ENCODE measurements around the gene NALF2.

NALF2 gene

DNA sequence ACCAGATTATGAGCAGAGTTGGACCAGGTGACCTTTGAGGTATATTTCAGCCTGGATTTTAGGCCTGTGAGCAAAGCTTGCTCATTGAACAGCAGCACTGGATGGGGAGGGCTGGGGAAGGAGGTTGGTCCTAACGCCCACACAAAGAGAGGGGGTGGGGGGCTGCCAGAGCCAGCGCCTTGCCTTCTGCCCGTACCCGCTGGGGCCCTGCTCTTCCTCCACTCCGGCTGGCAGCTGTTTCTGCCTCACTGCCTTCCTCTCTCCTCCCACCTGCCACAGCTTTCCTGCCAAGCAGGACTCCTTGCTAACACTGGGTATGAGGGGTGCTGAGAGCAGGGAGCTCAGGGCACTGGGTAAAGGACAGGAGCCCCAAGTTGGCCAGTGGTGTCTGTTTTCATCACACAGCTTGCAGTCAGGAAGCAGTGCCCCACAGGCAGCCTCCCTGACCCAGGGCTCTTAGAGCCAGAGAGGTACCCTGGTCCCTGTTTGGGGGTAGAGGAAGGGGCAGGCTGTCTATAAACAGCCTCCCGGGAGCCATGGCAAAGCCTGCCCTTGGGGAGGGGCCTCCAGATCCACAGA, 6.1 kb downstream of the NALF2 start:
- TF ChIP-seq, protein P1, sequence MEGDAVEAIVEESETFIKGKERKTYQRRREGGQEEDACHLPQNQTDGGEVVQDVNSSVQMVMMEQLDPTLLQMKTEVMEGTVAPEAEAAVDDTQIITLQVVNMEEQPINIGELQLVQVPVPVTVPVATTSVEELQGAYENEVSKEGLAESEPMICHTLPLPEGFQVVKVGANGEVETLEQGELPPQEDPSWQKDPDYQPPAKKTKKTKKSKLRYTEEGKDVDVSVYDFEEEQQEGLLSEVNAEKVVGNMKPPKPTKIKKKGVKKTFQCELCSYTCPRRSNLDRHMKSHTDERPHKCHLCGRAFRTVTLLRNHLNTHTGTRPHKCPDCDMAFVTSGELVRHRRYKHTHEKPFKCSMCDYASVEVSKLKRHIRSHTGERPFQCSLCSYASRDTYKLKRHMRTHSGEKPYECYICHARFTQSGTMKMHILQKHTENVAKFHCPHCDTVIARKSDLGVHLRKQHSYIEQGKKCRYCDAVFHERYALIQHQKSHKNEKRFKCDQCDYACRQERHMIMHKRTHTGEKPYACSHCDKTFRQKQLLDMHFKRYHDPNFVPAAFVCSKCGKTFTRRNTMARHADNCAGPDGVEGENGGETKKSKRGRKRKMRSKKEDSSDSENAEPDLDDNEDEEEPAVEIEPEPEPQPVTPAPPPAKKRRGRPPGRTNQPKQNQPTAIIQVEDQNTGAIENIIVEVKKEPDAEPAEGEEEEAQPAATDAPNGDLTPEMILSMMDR (IDR thresholded peaks at IDR 0.05), result no peak
- Histone ChIP-seq H3K4me1 (ENCODE audit: control insufficient read depth in 1 of 2, insufficient read depth in 1 of 2, low read depth in 1 of 2, low read length in 1 of 2) (no peaks in the 10 kb centered on the region), H3K4me3 (ENCODE audit: low read depth in 1 of 2, low read length in 1 of 2) (no peak overlapping the region), H3K9me3 (no peaks in the 10 kb centered on the region), H3K27ac (no peak overlapping the region), H3K36me3 (no peaks in the 10 kb centered on the region), H3K27me3 (peaks cover 30% of the 10 kb centered on the region)

DNA sequence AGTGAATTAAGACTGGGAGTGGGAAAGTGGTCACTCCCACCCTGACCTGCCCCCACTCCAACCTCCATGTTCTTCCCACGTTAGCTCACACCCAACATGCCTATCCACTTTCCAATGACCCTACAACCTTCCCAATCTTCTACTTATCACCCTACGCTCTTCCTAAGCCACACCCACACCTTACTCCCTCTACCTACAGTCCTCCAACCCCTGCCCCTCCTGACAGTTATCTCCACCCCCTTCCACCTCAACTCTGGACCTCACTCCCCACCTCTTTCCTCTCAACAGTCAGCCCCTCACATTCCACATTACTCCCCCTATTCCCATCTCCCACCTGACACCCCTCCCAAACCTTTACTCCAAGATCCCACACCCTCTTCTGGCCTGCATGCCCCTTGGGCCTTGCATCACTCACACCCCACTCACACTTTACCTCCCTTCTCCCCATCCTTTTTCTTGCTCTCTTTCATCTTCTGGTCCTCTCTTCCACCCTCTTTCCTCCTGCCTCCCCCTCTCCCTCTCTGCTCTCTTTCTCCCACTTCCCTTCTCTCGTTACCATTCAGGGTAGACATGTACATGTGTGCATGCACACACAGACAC, 6.9 kb downstream of the NALF2 start:
- Histone ChIP-seq H3K4me1 (ENCODE audit: control insufficient read depth in 1 of 2, insufficient read depth in 1 of 2, low read depth in 1 of 2, low read length in 1 of 2) (no peaks in the 10 kb centered on the region), H3K9me3 (no peaks in the 10 kb centered on the region), H3K4me3 (ENCODE audit: low read depth in 1 of 2, low read length in 1 of 2) (no peak overlapping the region), H3K36me3 (no peaks in the 10 kb centered on the region), H3K27ac (no peak overlapping the region), H3K27me3 (peaks cover 22% of the 10 kb centered on the region)
- TF ChIP-seq, protein P1 (IDR thresholded peaks at IDR 0.05), result no peak

DNA sequence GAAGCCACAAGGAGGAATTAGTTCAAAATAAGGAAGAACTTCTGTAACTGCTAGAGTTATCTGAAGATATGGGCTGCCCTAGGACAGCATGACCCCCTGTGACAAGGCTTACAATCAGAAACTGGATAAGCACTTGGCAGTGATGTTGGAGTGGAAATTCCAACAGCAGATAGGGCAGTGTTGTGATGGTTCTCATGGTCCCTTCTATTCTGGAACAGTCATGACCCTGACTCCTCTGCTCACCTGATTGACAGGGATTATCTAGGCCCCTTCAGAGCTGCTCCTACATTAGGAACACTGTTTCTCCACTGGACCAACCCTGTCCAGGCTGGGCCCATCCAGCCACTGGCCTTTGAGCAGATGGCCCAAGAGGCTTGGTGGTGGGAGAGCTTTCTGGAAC, 17.9 kb downstream of the NALF2 start:
- TF ChIP-seq, protein P1 (IDR thresholded peaks at IDR 0.05), result no peak
- Histone ChIP-seq H3K27me3 (no peaks in the 10 kb centered on the region), H3K4me3 (ENCODE audit: low read depth in 1 of 2, low read length in 1 of 2) (no peak overlapping the region), H3K27ac (no peak overlapping the region), H3K36me3 (no peaks in the 10 kb centered on the region), H3K9me3 (no peaks in the 10 kb centered on the region), H3K4me1 (ENCODE audit: control insufficient read depth in 1 of 2, insufficient read depth in 1 of 2, low read depth in 1 of 2, low read length in 1 of 2) (no peaks in the 10 kb centered on the region)

DNA sequence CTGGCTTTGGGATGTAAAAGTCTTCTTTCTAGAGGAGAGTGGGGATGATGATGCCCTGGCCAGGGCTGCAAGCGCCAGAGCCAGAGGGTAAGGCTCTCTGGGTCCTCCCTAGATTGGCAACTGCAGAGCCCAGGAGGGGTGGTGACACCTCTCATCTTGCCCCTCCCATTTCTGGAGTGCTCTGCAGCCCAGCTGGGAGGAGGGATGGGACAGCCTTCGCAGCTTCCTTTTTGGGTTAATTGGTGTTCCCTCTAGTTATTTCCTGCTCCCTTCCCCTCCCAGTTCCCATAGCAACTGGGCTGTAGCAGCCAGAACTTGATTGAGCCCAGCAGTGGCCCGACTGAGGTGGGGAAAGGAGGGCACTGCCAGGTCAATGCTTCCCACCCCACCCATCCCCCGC, 19.2 kb downstream of the NALF2 start:
- Histone ChIP-seq H3K36me3 (no peaks in the 10 kb centered on the region), H3K4me3 (ENCODE audit: low read depth in 1 of 2, low read length in 1 of 2) (no peak overlapping the region), H3K27ac (no peak overlapping the region), H3K27me3 (no peaks in the 10 kb centered on the region), H3K4me1 (ENCODE audit: control insufficient read depth in 1 of 2, insufficient read depth in 1 of 2, low read depth in 1 of 2, low read length in 1 of 2) (no peaks in the 10 kb centered on the region), H3K9me3 (no peaks in the 10 kb centered on the region)
- TF ChIP-seq, protein P1 (IDR thresholded peaks at IDR 0.05), result no peak

GRCh38 chrX:69524781-69525363, 20.7 kb downstream of the NALF2 start:
- H3K27ac ChIP-seq, result no peak overlapping the region
- H3K4me3 ChIP-seq (ENCODE audit: low read depth in 1 of 2, low read length in 1 of 2), result no peak overlapping the region
- no peaks in the 10 kb centered on the region for H3K9me3 ChIP-seq
- TF ChIP-seq, protein P1 (IDR thresholded peaks at IDR 0.05), result no peak
- H3K4me1 ChIP-seq (ENCODE audit: control insufficient read depth in 1 of 2, insufficient read depth in 1 of 2, low read depth in 1 of 2, low read length in 1 of 2), result no peaks in the 10 kb centered on the region
- H3K36me3 ChIP-seq, result no peaks in the 10 kb centered on the region
- no peaks in the 10 kb centered on the region for H3K27me3 ChIP-seq

Data from neutrophil (primary cell).